Fibroblast of skin of abdomen (primary cell): ENCODE results near the gene RTN4RL1.

Source experiments
- DNase-seq: peaks from one replicate; pipeline ENCODE4 v3.0.0-alpha.2; 2013

The RTN4RL1 gene

GRCh38 chr17:2059547-2060384 is 34.6 kb upstream of the RTN4RL1 start:
- no peak for DNase-seq

DNA sequence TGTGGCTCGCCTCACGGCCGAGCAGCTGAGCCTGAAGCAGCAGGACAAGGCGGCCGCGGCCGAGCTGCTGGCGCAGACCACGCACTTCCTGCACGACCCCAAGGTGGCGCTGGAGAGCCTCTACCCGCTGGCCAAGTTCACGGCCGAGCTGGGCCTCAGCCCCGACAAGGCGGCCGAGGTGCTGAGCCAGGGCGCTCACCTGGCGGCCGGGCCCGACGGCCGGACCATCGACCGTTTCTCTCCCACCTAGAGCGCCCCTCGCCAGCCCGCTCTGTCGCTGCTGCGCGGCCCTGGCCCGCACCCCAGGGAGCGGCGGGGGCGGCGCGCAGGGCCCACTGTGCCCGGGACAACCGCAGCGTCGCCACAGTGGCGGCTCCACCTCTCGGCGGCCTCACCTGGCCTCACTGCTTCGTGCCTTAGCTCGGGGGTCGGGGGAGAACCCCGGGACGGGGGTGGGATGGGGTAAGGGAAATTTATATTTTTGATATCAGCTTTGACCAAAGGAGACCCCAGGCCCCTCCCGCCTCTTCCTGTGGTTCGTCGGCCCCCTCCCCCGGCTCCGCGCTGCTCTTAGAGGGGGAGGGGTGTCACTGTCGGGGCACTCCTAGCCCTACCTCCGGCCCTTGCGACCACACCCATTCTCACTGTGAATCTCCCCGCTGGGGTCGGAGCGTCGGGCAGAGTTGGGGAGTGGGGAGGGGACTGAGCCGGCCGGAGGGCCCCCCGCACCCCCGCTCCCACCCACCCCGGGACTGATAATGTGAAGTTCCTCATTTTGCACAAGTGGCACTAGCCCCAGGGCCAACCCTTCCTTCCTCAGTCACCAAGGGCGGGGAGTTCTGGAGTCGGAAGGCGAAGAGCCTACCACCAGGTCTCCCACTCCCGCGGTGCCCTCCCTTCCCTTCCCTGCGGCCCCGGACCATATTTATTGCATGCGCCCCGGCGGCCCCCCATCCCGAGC is 33.7 kb upstream of the RTN4RL1 start:
- peak; percentile 74 for DNase-seq

- DNase-seq: peak; percentile 47
Observed at GRCh38 chr17:2057760-2058585, 32.8 kb upstream of the RTN4RL1 start.

GRCh38 chr17:2057175-2057759 is 32.1 kb upstream of the RTN4RL1 start:
- DNase-seq: no peak

- DNase-seq: peak; percentile 65
Observed at GRCh38 chr17:2056206-2057174, 31.4 kb upstream of the RTN4RL1 start.

- peak; percentile 67 for DNase-seq
Observed at GRCh38 chr17:2055292-2056205, 30.4 kb upstream of the RTN4RL1 start.

- DNase-seq: peak; percentile 81
Observed at GRCh38 chr17:2054512-2055291, 29.6 kb upstream of the RTN4RL1 start, which contains the start of gene HIC1. Gene HIC1, plus strand, starts transcription at chr17:2055103. Its CDS starts 1,588 bp downstream, at chr17:2056691.

GRCh38 chr17:2054262-2054511 is 29.1 kb upstream of the RTN4RL1 start:
- no peak for DNase-seq

- peak; percentile 74 for DNase-seq
Observed at GRCh38 chr17:2053380-2054261, 28.5 kb upstream of the RTN4RL1 start.

DNA sequence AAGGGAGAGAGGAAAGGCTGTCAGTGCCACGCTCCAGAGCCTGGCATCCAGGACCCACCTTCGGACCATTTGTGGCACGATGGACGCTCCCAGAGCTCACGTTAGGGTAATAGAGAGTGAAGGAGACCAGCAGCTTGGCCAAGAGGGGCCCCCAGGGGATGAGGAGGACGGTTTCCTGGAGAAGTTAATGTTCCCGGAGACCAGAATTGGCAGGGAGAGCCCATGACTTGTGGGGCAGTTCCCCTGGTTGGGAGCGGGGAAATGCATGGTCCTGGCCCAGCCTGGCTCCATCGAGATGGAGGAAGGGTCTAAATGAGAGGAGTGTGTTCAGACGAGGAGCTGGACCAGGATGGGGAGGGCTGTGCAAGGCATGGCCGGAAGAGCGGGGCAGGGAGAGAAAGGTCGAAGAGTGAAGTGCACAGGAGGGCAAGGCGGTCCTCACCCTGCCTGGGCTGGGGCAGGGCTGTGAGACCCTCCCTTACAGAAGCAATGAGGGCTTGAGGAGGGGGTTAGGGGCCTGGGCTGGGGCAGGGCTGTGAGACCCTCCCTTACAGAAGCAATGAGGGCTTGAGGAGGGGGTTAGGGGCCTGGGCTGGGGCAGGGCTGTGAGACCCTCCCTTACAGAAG is 26.9 kb upstream of the RTN4RL1 start:
- DNase-seq: no peak

GRCh38 chr17:2051061-2051932 is 26.2 kb upstream of the RTN4RL1 start:
- peak; percentile 63 for DNase-seq

DNA sequence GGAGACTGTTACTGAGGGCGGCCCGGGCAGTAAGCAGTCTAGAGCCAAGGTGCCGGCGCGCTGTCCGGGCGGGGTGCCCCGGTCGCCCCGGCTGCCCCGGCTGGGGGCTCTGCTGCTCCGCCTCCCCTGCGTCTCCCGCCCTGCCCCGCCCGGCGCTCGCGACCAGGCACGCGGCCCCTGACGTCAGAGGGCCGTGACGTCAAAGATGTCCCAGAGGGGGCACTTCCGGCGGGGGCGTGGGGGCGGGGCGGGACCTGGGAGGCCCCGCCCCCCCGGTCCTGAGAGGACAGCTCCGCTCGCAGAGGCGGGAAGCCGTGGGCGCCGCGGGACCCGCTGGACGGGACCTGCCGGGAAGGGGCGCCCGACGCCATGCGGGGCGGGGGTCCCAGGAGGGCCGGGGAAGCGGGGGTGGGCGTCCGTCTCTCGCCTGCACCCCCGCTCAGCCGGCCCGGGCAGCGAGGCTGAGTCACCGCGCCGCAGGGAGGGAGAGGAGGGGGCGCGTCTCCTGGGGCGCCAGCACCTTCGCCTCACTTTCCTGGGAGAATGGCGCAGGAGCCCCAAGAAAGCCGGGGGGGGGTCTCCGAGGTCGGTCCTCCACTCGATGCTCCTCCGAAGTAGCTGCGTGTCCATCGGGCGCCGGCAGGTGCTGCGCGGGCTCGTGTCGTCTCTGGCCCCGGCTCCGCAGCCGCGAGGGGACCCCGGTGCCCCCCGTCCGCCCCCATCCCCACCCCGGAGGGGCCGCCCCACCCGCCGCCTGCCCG is 25.3 kb upstream of the RTN4RL1 start:
- DNase-seq: peak; percentile 78

GRCh38 chr17:2049333-2050299 is 24.5 kb upstream of the RTN4RL1 start:
- DNase-seq: peak; percentile 85

DNA sequence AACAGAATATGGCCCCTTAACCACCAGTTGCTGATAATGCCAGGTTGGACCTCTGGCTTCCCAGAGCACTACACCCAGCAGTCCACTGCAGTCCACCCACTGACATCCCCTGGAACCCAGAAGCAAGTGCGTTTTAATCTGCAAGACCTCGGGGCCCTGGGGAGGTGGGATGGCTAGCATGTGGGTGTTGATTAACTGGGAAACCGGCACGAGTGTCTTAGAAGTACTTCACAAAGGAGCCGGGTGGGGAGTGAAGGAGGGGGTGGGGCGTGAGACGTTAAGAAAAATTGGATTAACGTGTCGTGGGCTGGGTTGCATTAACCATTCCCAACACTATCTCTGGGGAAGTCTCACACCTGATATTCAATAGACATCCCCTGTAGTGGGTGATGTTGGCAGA is 23.7 kb upstream of the RTN4RL1 start:
- no peak for DNase-seq
